ENCODE measurements around the gene EPB41. TPM values are rescaled to one million over a fixed set of nuclear protein-coding genes. Genes with fewer than 3 reads are reported as not detected.

Gene EPB41
- total and polyA plus RNA-seq, 2 of the 4 experiments (the other 2 are of a cell fraction): 4.6 to 10.0 TPM

- in situ Hi-C loops (cut with MboI; ENCODE audit: low sequenced_read_pairs): no loop called here
These were observed 129.6 kb downstream of the EPB41 start for GRCh38 chr1:29044010-29044409.

More at GRCh38 chr1:29044010-29044409, 129.6 kb downstream of the EPB41 start:
- dilution Hi-C loops (cut with HindIII; ENCODE audit: low sequenced_read_pairs, unreplicated experiment) (no loop called here), intact Hi-C loops (cut with micrococcal nuclease) (no loop called here)
- Histone ChIP-seq H4K20me1 (ENCODE audit: insufficient read depth, low read length) (no peaks in the 10 kb centered on the region), H3K18ac (ENCODE audit: low read depth, low read length) (no peak overlapping the region), H3K9ac (ENCODE audit: low read depth, low read length) (no peak overlapping the region), H4K91ac (ENCODE audit: insufficient read depth, low read depth, low read length) (no peak overlapping the region), H3K4ac (ENCODE audit: low read depth, low read length) (no peak overlapping the region), H2AK9ac (replicated peaks; ENCODE audit: low read depth, low read length, poor library complexity) (no peak overlapping the region), H2BK120ac (ENCODE audit: low read depth, low read length) (no peak overlapping the region), H3K27ac (ENCODE audit: insufficient read depth, low read length) (no peak overlapping the region), H4K5ac (ENCODE audit: low read depth, low read length) (no peak overlapping the region), H3K27me3 (ENCODE audit: control insufficient read depth, insufficient read depth, low read length) (no peaks in the 10 kb centered on the region), H2AFZ (replicated peaks; ENCODE audit: low read length, poor library complexity) (no peak overlapping the region), H3K4me1 (ENCODE audit: control insufficient read depth, insufficient read depth, low read length) (no peaks in the 10 kb centered on the region; the same call in 1 of the 2 replicates), H3K9me1 (ENCODE audit: insufficient read depth, low read length) (no peaks in the 10 kb centered on the region), H3K4me3 (ENCODE audit: insufficient read depth, low read depth, low read length) (no peak overlapping the region), H3K36me3 (ENCODE audit: control insufficient read depth, insufficient read depth, low read length) (no peaks in the 10 kb centered on the region), H2BK5ac (ENCODE audit: low read depth, low read length, poor library complexity, severe bottlenecking) (no peak overlapping the region), H3K23ac (ENCODE audit: low read depth, low read length) (no peak overlapping the region), H3K4me2 (ENCODE audit: low read depth, low read length) (no peak overlapping the region), H4K8ac (ENCODE audit: low read depth in 2 of 2, low read length in 2 of 2) (no peak overlapping the region), H3K9me3 (ENCODE audit: control insufficient read depth, insufficient read depth, low read length) (no peaks in the 10 kb centered on the region), H3K56ac (ENCODE audit: extremely low read depth, insufficient read depth, low read length) (no peak overlapping the region), H3K79me1 (ENCODE audit: low read depth in 1 of 2, low read length in 2 of 2) (no peaks in the 10 kb centered on the region), H3K14ac (replicated peaks; ENCODE audit: low read depth, low read length) (no peak overlapping the region), H2BK20ac (ENCODE audit: low read depth, low read length) (no peak overlapping the region), H2AK5ac (ENCODE audit: low read depth, low read length) (no peak overlapping the region), H2BK15ac (ENCODE audit: low read depth, low read length) (no peak overlapping the region)
- TF ChIP-seq MAFK (IDR thresholded peaks at IDR 0.05; ENCODE audit: low read depth, low read length) (no peak), RCOR1 (IDR thresholded peaks at IDR 0.05; ENCODE audit: insufficient replicate concordance, low read length) (no peak), ELK1 (IDR thresholded peaks at IDR 0.05; ENCODE audit: borderline replicate concordance, low read depth, low read length) (no peak), CHD1 (IDR thresholded peaks at IDR 0.05; ENCODE audit: low read depth, low read length) (no peak), CEBPB (IDR thresholded peaks at IDR 0.05; ENCODE audit: low read depth, low read length) (no peak), RFX5 (IDR thresholded peaks at IDR 0.05; ENCODE audit: low read depth, low read length) (no peak), RAD21 (IDR thresholded peaks at IDR 0.05; ENCODE audit: low read length) (no peak), BHLHE40 (IDR thresholded peaks at IDR 0.05; ENCODE audit: low read depth, low read length) (no peak), SMC3 (IDR thresholded peaks at IDR 0.05; ENCODE audit: low read depth, low read length) (no peak), MAZ (IDR thresholded peaks at IDR 0.05; ENCODE audit: borderline replicate concordance, low read depth, low read length) (no peak), MXI1 (IDR thresholded peaks at IDR 0.05; ENCODE audit: borderline replicate concordance, low read depth, low read length) (no peak)
- TF ChIP-seq, protein P1, sequence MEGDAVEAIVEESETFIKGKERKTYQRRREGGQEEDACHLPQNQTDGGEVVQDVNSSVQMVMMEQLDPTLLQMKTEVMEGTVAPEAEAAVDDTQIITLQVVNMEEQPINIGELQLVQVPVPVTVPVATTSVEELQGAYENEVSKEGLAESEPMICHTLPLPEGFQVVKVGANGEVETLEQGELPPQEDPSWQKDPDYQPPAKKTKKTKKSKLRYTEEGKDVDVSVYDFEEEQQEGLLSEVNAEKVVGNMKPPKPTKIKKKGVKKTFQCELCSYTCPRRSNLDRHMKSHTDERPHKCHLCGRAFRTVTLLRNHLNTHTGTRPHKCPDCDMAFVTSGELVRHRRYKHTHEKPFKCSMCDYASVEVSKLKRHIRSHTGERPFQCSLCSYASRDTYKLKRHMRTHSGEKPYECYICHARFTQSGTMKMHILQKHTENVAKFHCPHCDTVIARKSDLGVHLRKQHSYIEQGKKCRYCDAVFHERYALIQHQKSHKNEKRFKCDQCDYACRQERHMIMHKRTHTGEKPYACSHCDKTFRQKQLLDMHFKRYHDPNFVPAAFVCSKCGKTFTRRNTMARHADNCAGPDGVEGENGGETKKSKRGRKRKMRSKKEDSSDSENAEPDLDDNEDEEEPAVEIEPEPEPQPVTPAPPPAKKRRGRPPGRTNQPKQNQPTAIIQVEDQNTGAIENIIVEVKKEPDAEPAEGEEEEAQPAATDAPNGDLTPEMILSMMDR (conservative IDR thresholded peaks at IDR 0.05; ENCODE audit: low read depth, low read length): no peak
- TF ChIP-seq, protein P2, sequence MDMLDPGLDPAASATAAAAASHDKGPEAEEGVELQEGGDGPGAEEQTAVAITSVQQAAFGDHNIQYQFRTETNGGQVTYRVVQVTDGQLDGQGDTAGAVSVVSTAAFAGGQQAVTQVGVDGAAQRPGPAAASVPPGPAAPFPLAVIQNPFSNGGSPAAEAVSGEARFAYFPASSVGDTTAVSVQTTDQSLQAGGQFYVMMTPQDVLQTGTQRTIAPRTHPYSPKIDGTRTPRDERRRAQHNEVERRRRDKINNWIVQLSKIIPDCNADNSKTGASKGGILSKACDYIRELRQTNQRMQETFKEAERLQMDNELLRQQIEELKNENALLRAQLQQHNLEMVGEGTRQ (IDR thresholded peaks at IDR 0.05; ENCODE audit: low read depth, low read length): no peak
- ChIA-PET CTCF (interaction anchor here (0.6 to 3.3 kb wide), 3 partner anchors 11 to 1902 kb away, joined by 3 to 16 read pairs (median 7); no protein-coding TSS in a partner anchor), POLR2A (ENCODE audit: unreplicated experiment) (no interaction called here)
- no peak for ATAC-seq (ENCODE audit: low read depth)
- DNase-seq: no peak
- no TSS peak for BruUV-seq (replicated peaks)

All from IMR-90 (cell line).